Tibial nerve (tissue), 3 donors: ENCODE measurements around the gene RALGDS.

Source experiments
- CTCF ChIP-seq, 5 experiments: fragments of 200-600 bp in 3 of 5; fragments of 450-650 bp in 2 of 5; sonication (generic) in 3 of 5; IDR thresholded peaks; one replicate each; pipeline ENCODE4 v1.5.1; 2016 to 2019; ENCODE audit warnings: antibody characterized with exemption in 5 of 5, mild to moderate bottlenecking in 3 of 5, moderate library complexity in 2 of 5
- POLR2A ChIP-seq, 2 donors: fragments of 450-650 bp; IDR thresholded peaks; one replicate each; pipeline ENCODE4 v1.6.1; 2017; ENCODE audit warnings: antibody characterized with exemption in 2 of 2, mild to moderate bottlenecking in 2 of 2, moderate library complexity in 2 of 2

DNA sequence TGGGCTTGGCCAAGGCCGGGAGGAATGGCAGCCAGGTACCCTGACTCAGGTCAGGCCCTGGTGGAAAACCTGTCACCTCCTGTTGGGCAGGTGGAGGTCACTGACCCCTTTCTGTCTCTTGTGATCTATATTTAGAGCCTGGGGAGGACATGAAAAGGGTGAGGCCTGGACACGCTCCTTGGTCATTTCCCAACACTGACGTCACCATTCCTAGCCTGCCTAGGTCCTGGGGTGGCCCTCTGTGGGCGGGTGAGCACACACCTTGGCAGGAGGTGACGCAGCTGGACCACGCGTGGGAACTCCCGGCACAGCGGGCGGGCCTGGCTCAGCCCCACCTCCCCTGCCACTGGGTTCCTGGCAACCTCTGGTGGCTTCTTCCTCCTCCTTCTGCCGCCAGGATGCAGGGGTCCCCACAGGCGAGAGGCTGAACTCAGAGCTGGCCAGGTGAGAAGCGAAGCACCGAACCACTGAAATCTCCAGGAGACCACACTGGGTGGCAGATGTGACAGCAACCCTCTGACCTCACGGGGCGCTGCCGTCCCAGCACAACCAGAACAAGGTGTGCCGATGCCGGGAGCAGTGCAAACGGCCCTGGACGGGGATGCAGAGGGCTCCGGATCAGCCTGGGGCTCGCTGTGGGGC lies 6.4 kb upstream of the RALGDS start:
- no peak for TF ChIP-seq CTCF (IDR thresholded peaks at IDR 0.05)
- no peak for TF ChIP-seq POLR2A (IDR thresholded peaks at IDR 0.05)
